HG03039 (cell line): ENCODE results near the gene DYNC1I1.
A peak's percentile ranks its signal among the peaks of the same experiment; 100 is the strongest.

Experiments
- ATAC-seq: cut with Tn5 transposase; IDR thresholded peaks from one replicate; pipeline ENCODE4 v1.9.1; 2021; ENCODE audit warnings: mild to moderate bottlenecking, moderate library complexity; ENCODE audit not compliant: unreplicated experiment

The DYNC1I1 gene

GRCh38 chr7:95772298-95772770 lies at the start of gene DYNC1I1:
Gene DYNC1I1 (plus strand): TSS chr7:95772554. CDS start chr7:95804730, 32,176 bp downstream.
- peak; percentile 93 for ATAC-seq

- ATAC-seq, result peak; percentile 56
These were observed 48.7 kb upstream of the DYNC1I1 start for GRCh38 chr7:95723583-95724180.

- ATAC-seq, result no peak
These were observed 47.1 kb upstream of the DYNC1I1 start for GRCh38 chr7:95725205-95725604.

GRCh38 chr7:95730493-95731280 lies 41.7 kb upstream of the DYNC1I1 start:
- ATAC-seq, result no peak

GRCh38 chr7:95736635-95737034 lies 35.7 kb upstream of the DYNC1I1 start:
- ATAC-seq, result no peak

GRCh38 chr7:95737828-95738505 lies 34.4 kb upstream of the DYNC1I1 start:
- no peak for ATAC-seq

- ATAC-seq, result no peak
These were observed 23.3 kb upstream of the DYNC1I1 start for GRCh38 chr7:95749044-95749443.

GRCh38 chr7:95749515-95749914 lies 22.8 kb upstream of the DYNC1I1 start:
- ATAC-seq, result no peak

- ATAC-seq, result no peak
These were observed 18.9 kb upstream of the DYNC1I1 start for GRCh38 chr7:95753440-95753839.

GRCh38 chr7:95755277-95755934 lies 16.9 kb upstream of the DYNC1I1 start:
- ATAC-seq, result no peak

- no peak for ATAC-seq
These were observed 14.2 kb upstream of the DYNC1I1 start for GRCh38 chr7:95758187-95758586.

- no peak for ATAC-seq
These were observed 6.3 kb upstream of the DYNC1I1 start for GRCh38 chr7:95766086-95766485.

GRCh38 chr7:95766657-95767056 lies 5.7 kb upstream of the DYNC1I1 start:
- no peak for ATAC-seq

GRCh38 chr7:95772771-95773581 lies 622 bp downstream of the DYNC1I1 start:
- ATAC-seq, result peak; percentile 2

GRCh38 chr7:95776561-95777185 lies 4.3 kb downstream of the DYNC1I1 start:
- no peak for ATAC-seq

GRCh38 chr7:95777269-95777668 lies 4.9 kb downstream of the DYNC1I1 start:
- no peak for ATAC-seq

- ATAC-seq, result no peak
These were observed 8.3 kb downstream of the DYNC1I1 start for GRCh38 chr7:95780665-95781064.

GRCh38 chr7:95781961-95782586 lies 9.7 kb downstream of the DYNC1I1 start:
- ATAC-seq, result no peak

- no peak for ATAC-seq
These were observed 12.4 kb downstream of the DYNC1I1 start for GRCh38 chr7:95784796-95785195.
